PFSK-1 (cell line): ENCODE measurements around the gene SAMD10.

Experiments used
- POLR2AphosphoS5 ChIP-seq: IDR thresholded peaks from 2 replicates; pipeline ENCODE4 v1.6.1; 2012; ENCODE audit warnings: low read depth, mild to moderate bottlenecking, control low read depth, low read length, moderate library complexity
- TAF1 ChIP-seq: IDR thresholded peaks from 2 replicates; pipeline ENCODE4 v1.6.1; 2012; ENCODE audit warnings: low read length, control low read depth, borderline replicate concordance; ENCODE audit not compliant: insufficient read depth

DNA sequence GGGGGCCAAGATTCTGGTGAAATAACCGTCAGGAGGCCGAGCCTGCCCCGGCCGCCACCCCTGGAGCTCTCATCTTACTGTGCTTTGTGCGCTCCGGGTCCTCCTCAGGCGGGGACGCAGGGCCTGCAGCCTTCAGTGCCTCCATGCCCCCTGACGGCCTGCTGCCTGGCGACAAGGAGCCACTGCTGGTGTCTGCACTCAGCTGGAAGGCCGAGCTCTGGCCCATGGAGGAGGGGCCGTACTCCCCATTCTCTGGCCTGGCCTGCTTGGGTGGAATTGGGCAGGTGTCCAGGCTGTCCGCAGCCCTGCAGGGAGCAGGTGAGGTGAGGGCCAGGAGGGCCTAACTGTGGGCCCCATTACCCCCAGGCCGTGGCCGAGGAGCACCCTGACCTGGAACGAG is 15.0 kb downstream of the SAMD10 start:
- TF ChIP-seq TAF1 (no peak), POLR2AphosphoS5 (no peak)
